Liver (tissue), 3 donors: Measurements from ENCODE around the gene MRPS12.

Experiments used
- EGR1 ChIP-seq, 2 donors: IDR thresholded peaks; 2 replicates each; pipeline ENCODE4 v1.6.1; 2016 to 2018; ENCODE audit warnings: antibody characterized with exemption in 2 of 2, low read depth in 2 of 2
- GABPA ChIP-seq, 2 donors: IDR thresholded peaks in 1 of 2; conservative IDR thresholded peaks in 1 of 2; 2 replicates each; pipeline ENCODE4 v1.6.1; 2016; ENCODE audit warnings: antibody characterized with exemption in 2 of 2, mild to moderate bottlenecking in 1 of 2, moderate library complexity in 1 of 2
- HNF4A ChIP-seq, 2 donors: conservative IDR thresholded peaks; 2 replicates each; pipeline ENCODE4 v1.6.1; 2016; ENCODE audit warnings: antibody characterized with exemption in 2 of 2, mild to moderate bottlenecking in 2 of 2
- HNF4G ChIP-seq: IDR thresholded peaks from 2 replicates; pipeline ENCODE4 v1.6.1; 2016; ENCODE audit warnings: antibody characterized with exemption
- RAD21 ChIP-seq, 2 donors: IDR thresholded peaks; 2 replicates each; pipeline ENCODE4 v1.6.1; 2016; ENCODE audit warnings: antibody characterized with exemption in 2 of 2, mild to moderate bottlenecking in 2 of 2
- RXRA ChIP-seq, 2 donors: IDR thresholded peaks; 2 replicates each; pipeline ENCODE4 v1.6.1; 2017 to 2018; ENCODE audit warnings: antibody characterized with exemption in 2 of 2, mild to moderate bottlenecking in 1 of 2
- SP1 ChIP-seq: IDR thresholded peaks from 2 replicates; pipeline ENCODE4 v1.6.1; 2018; ENCODE audit warnings: antibody characterized with exemption, mild to moderate bottlenecking
- YY1 ChIP-seq: IDR thresholded peaks from 2 replicates; pipeline ENCODE4 v1.6.1; 2016; ENCODE audit warnings: antibody characterized with exemption, mild to moderate bottlenecking
- TF ChIP-seq, protein P1 (sequence below): fragments of 150-350 bp; IDR thresholded peaks from 2 replicates; pipeline ENCODE4 v1.5.1; 2017; ENCODE audit warnings: improper control_type of control experiment, low read depth, low read length; ENCODE audit not compliant: missing input control
- TF ChIP-seq, protein P2 (sequence below): IDR thresholded peaks from 2 replicates; pipeline ENCODE4 v1.6.1; 2016; ENCODE audit warnings: antibody characterized with exemption
- TF ChIP-seq, protein P3 (sequence below): IDR thresholded peaks from 2 replicates; pipeline ENCODE4 v1.6.1; 2016; ENCODE audit warnings: antibody characterized with exemption
- TF ChIP-seq, protein P4 (sequence below): IDR thresholded peaks from 2 replicates; pipeline ENCODE4 v1.6.1; 2016; ENCODE audit warnings: antibody characterized with exemption
- TF ChIP-seq, protein P5 (sequence below): IDR thresholded peaks from 2 replicates; pipeline ENCODE4 v1.6.1; 2016; ENCODE audit warnings: antibody characterized with exemption, mild to moderate bottlenecking
- donor health status: healthy.
- donor health status: healthy.

DNA sequence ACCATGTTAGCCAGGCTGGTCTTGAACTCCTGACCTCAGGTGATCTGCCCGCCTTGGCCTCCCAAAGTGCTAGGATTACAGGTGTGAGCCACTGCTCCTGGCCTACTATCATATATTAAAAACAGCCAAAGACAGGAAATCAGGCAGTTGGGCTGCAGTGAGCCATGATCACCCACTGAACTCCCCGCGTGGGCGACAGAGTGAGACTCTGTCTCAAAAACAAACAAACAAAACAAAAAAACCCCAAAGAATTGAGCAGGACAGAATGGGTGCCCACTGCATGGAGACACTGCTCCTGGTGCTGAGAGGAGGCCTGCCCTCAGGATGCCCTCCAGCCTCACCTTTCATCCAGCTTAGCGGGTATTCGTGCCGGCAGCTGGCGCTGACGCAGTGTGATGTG is 47.5 kb upstream of the MRPS12 start:
- TF ChIP-seq, protein P1, sequence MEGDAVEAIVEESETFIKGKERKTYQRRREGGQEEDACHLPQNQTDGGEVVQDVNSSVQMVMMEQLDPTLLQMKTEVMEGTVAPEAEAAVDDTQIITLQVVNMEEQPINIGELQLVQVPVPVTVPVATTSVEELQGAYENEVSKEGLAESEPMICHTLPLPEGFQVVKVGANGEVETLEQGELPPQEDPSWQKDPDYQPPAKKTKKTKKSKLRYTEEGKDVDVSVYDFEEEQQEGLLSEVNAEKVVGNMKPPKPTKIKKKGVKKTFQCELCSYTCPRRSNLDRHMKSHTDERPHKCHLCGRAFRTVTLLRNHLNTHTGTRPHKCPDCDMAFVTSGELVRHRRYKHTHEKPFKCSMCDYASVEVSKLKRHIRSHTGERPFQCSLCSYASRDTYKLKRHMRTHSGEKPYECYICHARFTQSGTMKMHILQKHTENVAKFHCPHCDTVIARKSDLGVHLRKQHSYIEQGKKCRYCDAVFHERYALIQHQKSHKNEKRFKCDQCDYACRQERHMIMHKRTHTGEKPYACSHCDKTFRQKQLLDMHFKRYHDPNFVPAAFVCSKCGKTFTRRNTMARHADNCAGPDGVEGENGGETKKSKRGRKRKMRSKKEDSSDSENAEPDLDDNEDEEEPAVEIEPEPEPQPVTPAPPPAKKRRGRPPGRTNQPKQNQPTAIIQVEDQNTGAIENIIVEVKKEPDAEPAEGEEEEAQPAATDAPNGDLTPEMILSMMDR, result no peak
- TF ChIP-seq, protein P2, sequence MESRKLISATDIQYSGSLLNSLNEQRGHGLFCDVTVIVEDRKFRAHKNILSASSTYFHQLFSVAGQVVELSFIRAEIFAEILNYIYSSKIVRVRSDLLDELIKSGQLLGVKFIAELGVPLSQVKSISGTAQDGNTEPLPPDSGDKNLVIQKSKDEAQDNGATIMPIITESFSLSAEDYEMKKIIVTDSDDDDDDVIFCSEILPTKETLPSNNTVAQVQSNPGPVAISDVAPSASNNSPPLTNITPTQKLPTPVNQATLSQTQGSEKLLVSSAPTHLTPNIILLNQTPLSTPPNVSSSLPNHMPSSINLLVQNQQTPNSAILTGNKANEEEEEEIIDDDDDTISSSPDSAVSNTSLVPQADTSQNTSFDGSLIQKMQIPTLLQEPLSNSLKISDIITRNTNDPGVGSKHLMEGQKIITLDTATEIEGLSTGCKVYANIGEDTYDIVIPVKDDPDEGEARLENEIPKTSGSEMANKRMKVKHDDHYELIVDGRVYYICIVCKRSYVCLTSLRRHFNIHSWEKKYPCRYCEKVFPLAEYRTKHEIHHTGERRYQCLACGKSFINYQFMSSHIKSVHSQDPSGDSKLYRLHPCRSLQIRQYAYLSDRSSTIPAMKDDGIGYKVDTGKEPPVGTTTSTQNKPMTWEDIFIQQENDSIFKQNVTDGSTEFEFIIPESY, result no peak
- TF ChIP-seq, protein P3, sequence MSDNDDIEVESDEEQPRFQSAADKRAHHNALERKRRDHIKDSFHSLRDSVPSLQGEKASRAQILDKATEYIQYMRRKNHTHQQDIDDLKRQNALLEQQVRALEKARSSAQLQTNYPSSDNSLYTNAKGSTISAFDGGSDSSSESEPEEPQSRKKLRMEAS, result no peak
- no peak for TF ChIP-seq HNF4A (conservative IDR thresholded peaks at IDR 0.05)
- no peak for TF ChIP-seq SP1
- TF ChIP-seq, protein P4, sequence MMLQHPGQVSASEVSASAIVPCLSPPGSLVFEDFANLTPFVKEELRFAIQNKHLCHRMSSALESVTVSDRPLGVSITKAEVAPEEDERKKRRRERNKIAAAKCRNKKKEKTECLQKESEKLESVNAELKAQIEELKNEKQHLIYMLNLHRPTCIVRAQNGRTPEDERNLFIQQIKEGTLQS, result no peak
- TF ChIP-seq YY1, result no peak
- TF ChIP-seq, protein P5, sequence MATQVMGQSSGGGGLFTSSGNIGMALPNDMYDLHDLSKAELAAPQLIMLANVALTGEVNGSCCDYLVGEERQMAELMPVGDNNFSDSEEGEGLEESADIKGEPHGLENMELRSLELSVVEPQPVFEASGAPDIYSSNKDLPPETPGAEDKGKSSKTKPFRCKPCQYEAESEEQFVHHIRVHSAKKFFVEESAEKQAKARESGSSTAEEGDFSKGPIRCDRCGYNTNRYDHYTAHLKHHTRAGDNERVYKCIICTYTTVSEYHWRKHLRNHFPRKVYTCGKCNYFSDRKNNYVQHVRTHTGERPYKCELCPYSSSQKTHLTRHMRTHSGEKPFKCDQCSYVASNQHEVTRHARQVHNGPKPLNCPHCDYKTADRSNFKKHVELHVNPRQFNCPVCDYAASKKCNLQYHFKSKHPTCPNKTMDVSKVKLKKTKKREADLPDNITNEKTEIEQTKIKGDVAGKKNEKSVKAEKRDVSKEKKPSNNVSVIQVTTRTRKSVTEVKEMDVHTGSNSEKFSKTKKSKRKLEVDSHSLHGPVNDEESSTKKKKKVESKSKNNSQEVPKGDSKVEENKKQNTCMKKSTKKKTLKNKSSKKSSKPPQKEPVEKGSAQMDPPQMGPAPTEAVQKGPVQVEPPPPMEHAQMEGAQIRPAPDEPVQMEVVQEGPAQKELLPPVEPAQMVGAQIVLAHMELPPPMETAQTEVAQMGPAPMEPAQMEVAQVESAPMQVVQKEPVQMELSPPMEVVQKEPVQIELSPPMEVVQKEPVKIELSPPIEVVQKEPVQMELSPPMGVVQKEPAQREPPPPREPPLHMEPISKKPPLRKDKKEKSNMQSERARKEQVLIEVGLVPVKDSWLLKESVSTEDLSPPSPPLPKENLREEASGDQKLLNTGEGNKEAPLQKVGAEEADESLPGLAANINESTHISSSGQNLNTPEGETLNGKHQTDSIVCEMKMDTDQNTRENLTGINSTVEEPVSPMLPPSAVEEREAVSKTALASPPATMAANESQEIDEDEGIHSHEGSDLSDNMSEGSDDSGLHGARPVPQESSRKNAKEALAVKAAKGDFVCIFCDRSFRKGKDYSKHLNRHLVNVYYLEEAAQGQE, result no peak
- TF ChIP-seq GABPA (IDR thresholded peaks at IDR 0.05 in 1 of 2, conservative IDR thresholded peaks at IDR 0.05 in 1 of 2), result no peak
- no peak for TF ChIP-seq RAD21 (IDR thresholded peaks at IDR 0.05)
- TF ChIP-seq EGR1 (IDR thresholded peaks at IDR 0.05; ENCODE audit: low read depth in 2 of 2), result no peak
- TF ChIP-seq HNF4G, result no peak
- TF ChIP-seq RXRA (IDR thresholded peaks at IDR 0.05), result no peak
